NCI-H526 (cell line): ENCODE data around the gene AHNAK.

Experiments used
- DNase-seq, 2 experiments: peaks; one replicate each; lab custom pipeline; 2025; lab: John Stamatoyannopoulos, UW

AHNAK gene

GRCh38 chr11:62532096-62532495 is 14.5 kb downstream of the AHNAK start:
- no peak for DNase-seq

- DNase-seq, result no peak
Observed at GRCh38 chr11:62516736-62517371, 29.8 kb downstream of the AHNAK start.

GRCh38 chr11:62514151-62514550 is 32.5 kb downstream of the AHNAK start:
- no peak for DNase-seq

- no peak for DNase-seq
Observed at GRCh38 chr11:62513626-62514025, 33.0 kb downstream of the AHNAK start.

GRCh38 chr11:62512961-62513360 is 33.6 kb downstream of the AHNAK start:
- DNase-seq, result no peak

GRCh38 chr11:62508336-62509058 is 38.1 kb downstream of the AHNAK start:
- peak; percentile 94 to 97 for DNase-seq

- no peak for DNase-seq
Observed at GRCh38 chr11:62507125-62507422, 39.5 kb downstream of the AHNAK start.

- DNase-seq, result no peak
Observed at GRCh38 chr11:62506413-62507124, 40.0 kb downstream of the AHNAK start.

- peak in 1 of 2 experiments; percentile 53 for DNase-seq
Observed at GRCh38 chr11:62505440-62506091, 41.0 kb downstream of the AHNAK start.

- peak in 1 of 2 experiments; percentile 63 for DNase-seq
Observed at GRCh38 chr11:62505059-62505439, 41.6 kb downstream of the AHNAK start.

GRCh38 chr11:62504158-62504973 is 42.2 kb downstream of the AHNAK start:
- DNase-seq, result no peak

GRCh38 chr11:62502030-62502730 is 44.4 kb downstream of the AHNAK start:
- DNase-seq, result no peak

- DNase-seq, result no peak
Observed at GRCh38 chr11:62501432-62501891, 45.1 kb downstream of the AHNAK start.

GRCh38 chr11:62500650-62501030 is 46.0 kb downstream of the AHNAK start:
- no peak for DNase-seq

- DNase-seq, result peak; percentile 90 to 96
Observed at GRCh38 chr11:62499944-62500649, 46.5 kb downstream of the AHNAK start.

GRCh38 chr11:62499311-62499943 is 47.2 kb downstream of the AHNAK start:
- peak in 1 of 2 experiments; percentile 65 for DNase-seq

- DNase-seq, result no peak
Observed at GRCh38 chr11:62498492-62499286, 47.9 kb downstream of the AHNAK start.

GRCh38 chr11:62498031-62498430 is 48.6 kb downstream of the AHNAK start:
- DNase-seq, result no peak

- DNase-seq, result peak; percentile 54 to 73
Observed at GRCh38 chr11:62497132-62497801, 49.3 kb downstream of the AHNAK start.
